IMR-90 (cell line): ENCODE data around the gene FAF1. TPM values are rescaled to one million over a fixed set of nuclear protein-coding genes. Genes with fewer than 3 reads are reported as not detected.

Experiments
- ATAC-seq: fragments of 200-7000 bp; cut with Tn5 transposase; 2 replicates; pipeline ENCODE4 v1.9.1; 2020; ENCODE audit warnings: low read depth, mild to moderate bottlenecking, moderate library complexity
- BruUV-seq: library from RNA; stranded (reverse); fragments of 400-500 nt; replicated peaks from 2 replicates; lab custom pipeline; 2021; lab: Mats Ljungman, UMichigan
- CTCF ChIA-PET: fragments of 300-600 bp; formaldehyde crosslinking; extraction: SDS; loops from one replicate; lab custom pipeline; 2021; ENCODE audit warnings: antibody characterized with exemption; lab: Yijun Ruan, JAX
- POLR2A ChIA-PET: fragments of 300-600 bp; sonication (Branson Sonifier 250); formaldehyde crosslinking; loops from one replicate; lab custom pipeline; 2022; ENCODE audit warnings: antibody characterized with exemption; ENCODE audit not compliant: unreplicated experiment; lab: Charles Lee
- DNase-seq: peaks from one replicate; pipeline ENCODE4 v3.0.0; 2013
- H2AFZ ChIP-seq: replicated peaks from 2 replicates; pipeline ENCODE3; 2013; ENCODE audit warnings: low read length, mild to moderate bottlenecking; ENCODE audit not compliant: poor library complexity
- H2AK5ac ChIP-seq: 2 replicates; pipeline ENCODE4 v1.6.1; 2013; ENCODE audit warnings: low read depth, low read length, inconsistent platforms
- H2AK9ac ChIP-seq: replicated peaks from 2 replicates; pipeline ENCODE3; 2013; ENCODE audit warnings: mild to moderate bottlenecking, low read depth, low read length, moderate library complexity; ENCODE audit not compliant: poor library complexity
- H2BK120ac ChIP-seq: 2 replicates; pipeline ENCODE4 v1.6.1; 2013; ENCODE audit warnings: low read depth, low read length, inconsistent platforms
- H2BK15ac ChIP-seq: 3 replicates; pipeline ENCODE4 v1.6.1; 2013; ENCODE audit warnings: low read depth, low read length, inconsistent platforms
- H2BK20ac ChIP-seq: 2 replicates; pipeline ENCODE4 v1.6.1; 2013; ENCODE audit warnings: low read depth, mild to moderate bottlenecking, inconsistent platforms, low read length, moderate library complexity
- H2BK5ac ChIP-seq: 2 replicates; pipeline ENCODE4 v1.6.1; 2013; ENCODE audit warnings: mild to moderate bottlenecking, low read depth, low read length, inconsistent platforms; ENCODE audit not compliant: poor library complexity, severe bottlenecking
- H3K14ac ChIP-seq: replicated peaks from 2 replicates; pipeline ENCODE4 v1.6.1; 2013; ENCODE audit warnings: low read depth, low read length, inconsistent platforms
- H3K18ac ChIP-seq: 2 replicates; pipeline ENCODE4 v1.6.1; 2013; ENCODE audit warnings: low read depth, low read length, control low read depth
- H3K23ac ChIP-seq: 2 replicates; pipeline ENCODE4 v1.6.1; 2013; ENCODE audit warnings: low read depth, low read length, inconsistent platforms
- H3K27ac ChIP-seq: 2 replicates; pipeline ENCODE4 v1.5.1; 2013; ENCODE audit warnings: mild to moderate bottlenecking, control low read depth, low read length; ENCODE audit not compliant: insufficient read depth
- H3K27me3 ChIP-seq: 2 replicates; pipeline ENCODE4 v1.6.1; 2013; ENCODE audit warnings: low read length; ENCODE audit not compliant: control insufficient read depth, insufficient read depth
- H3K36me3 ChIP-seq: 2 replicates; pipeline ENCODE4 v1.6.1; 2013; ENCODE audit warnings: low read length, mixed read lengths; ENCODE audit not compliant: control insufficient read depth, insufficient read depth
- H3K4ac ChIP-seq: 2 replicates; pipeline ENCODE4 v1.6.1; 2013; ENCODE audit warnings: low read depth, low read length, inconsistent platforms
- H3K4me1 ChIP-seq: 2 replicates; pipeline ENCODE4 v1.6.1; 2013; ENCODE audit warnings: low read length, mixed read lengths; ENCODE audit not compliant: control insufficient read depth, insufficient read depth
- H3K4me2 ChIP-seq: 2 replicates; pipeline ENCODE4 v1.6.1; 2013; ENCODE audit warnings: low read depth, mild to moderate bottlenecking, control low read depth, low read length, moderate library complexity
- H3K4me3 ChIP-seq: 2 replicates; pipeline ENCODE4 v1.5.1; 2013; ENCODE audit warnings: low read depth, mild to moderate bottlenecking, control low read depth, low read length, moderate library complexity; ENCODE audit not compliant: insufficient read depth
- H3K56ac ChIP-seq: 2 replicates; pipeline ENCODE4 v1.6.1; 2013; ENCODE audit warnings: low read length, inconsistent platforms; ENCODE audit not compliant: insufficient read depth; ENCODE audit errors: extremely low read depth
- H3K79me1 ChIP-seq, 2 experiments: 2 replicates each; pipeline ENCODE4 v1.6.1; 2013; ENCODE audit warnings: low read length in 2 of 2, inconsistent platforms in 1 of 2, low read depth in 1 of 2
- H3K9ac ChIP-seq: 2 replicates; pipeline ENCODE4 v1.6.1; 2013; ENCODE audit warnings: low read depth, low read length, control low read depth
- H3K9me1 ChIP-seq: 2 replicates; pipeline ENCODE4 v1.6.1; 2013; ENCODE audit warnings: low read length, inconsistent platforms; ENCODE audit not compliant: insufficient read depth
- H3K9me3 ChIP-seq: 2 replicates; pipeline ENCODE4 v1.6.1; 2013; ENCODE audit warnings: low read length; ENCODE audit not compliant: control insufficient read depth, insufficient read depth
- H4K20me1 ChIP-seq: 2 replicates; pipeline ENCODE4 v1.6.1; 2013; ENCODE audit warnings: low read length, inconsistent platforms; ENCODE audit not compliant: insufficient read depth
- H4K5ac ChIP-seq: 2 replicates; pipeline ENCODE4 v1.6.1; 2013; ENCODE audit warnings: mild to moderate bottlenecking, low read depth, low read length, control low read depth
- H4K8ac ChIP-seq, 2 experiments: 2 replicates each; pipeline ENCODE4 v1.6.1; 2013; ENCODE audit warnings: low read depth in 2 of 2, low read length in 2 of 2, control low read depth in 1 of 2, inconsistent platforms in 1 of 2
- H4K91ac ChIP-seq: 2 replicates; pipeline ENCODE4 v1.6.1; 2013; ENCODE audit warnings: low read depth, low read length, inconsistent platforms; ENCODE audit not compliant: insufficient read depth
- CHD1 ChIP-seq: IDR thresholded peaks from 2 replicates; pipeline ENCODE4 v1.6.1; 2012; ENCODE audit warnings: low read depth, low read length, improper control_type of control experiment
- WGBS, 2 experiments: methylation state at CpG; one replicate each; pipeline versions ENCODE4 v1.1.5 to v1.1.7; 2013; ENCODE audit warnings: missing lambda C conversion rate in 2 of 2; ENCODE audit not compliant: insufficient read length in 1 of 2; ENCODE audit errors: extremely low coverage in 2 of 2; 5-methylcytosine and 5-hydroxymethylcytosine counted together
- dilution Hi-C: fragments of 300-500 bp; cut with HindIII; formaldehyde crosslinking; loops from one replicate; pipeline ENCODE4 v1.14.3; 2018; ENCODE audit warnings: low sequenced_read_pairs; ENCODE audit not compliant: unreplicated experiment
- in situ Hi-C: fragments of 300-500 bp; cut with MboI; formaldehyde crosslinking; loops from 3 replicates; pipeline ENCODE4 v1.14.3; 2019; ENCODE audit warnings: low sequenced_read_pairs, inconsistent platforms, mixed read lengths
- intact Hi-C: fragments of 100-400 bp; cut with micrococcal nuclease; formaldehyde crosslinking; loops from 2 replicates; pipeline ENCODE4 v1.10.0; 2022
- polyA plus RNA-seq, 3 experiments: library from polyadenylated mRNA; depleted of rRNA; stranded (reverse); fragments of >200 nt; gene quantifications; 2 replicates each; pipeline ENCODE4 v1.2.3, GENCODE V29; 2012; ENCODE audit warnings: low replicate concordance in 1 of 3
- total RNA-seq: library from RNA; depleted of rRNA; stranded (reverse); fragments of >200 nt; gene quantifications from 2 replicates; pipeline ENCODE4 v1.2.3, GENCODE V29; 2012

Gene FAF1
- total and polyA plus RNA-seq, 2 of the 4 experiments (the other 2 are of a cell fraction), result 18.8 to 72.9 TPM

GRCh38 chr1:50611675-50612074 lies 348.4 kb downstream of the FAF1 start:
- dilution Hi-C loops (no loop called here), intact Hi-C loops (no loop called here), in situ Hi-C loops (no loop called here)
- Histone ChIP-seq H4K91ac (no peak overlapping the region), H2AFZ (no peak overlapping the region), H3K79me1 (no peaks in the 10 kb centered on the region), H2BK5ac (no peak overlapping the region), H3K9ac (no peak overlapping the region), H3K18ac (no peak overlapping the region), H4K20me1 (no peaks in the 10 kb centered on the region), H3K9me1 (no peaks in the 10 kb centered on the region), H3K27ac (no peak overlapping the region), H3K4me2 (no peak overlapping the region), H3K4me1 (no peaks in the 10 kb centered on the region), H3K23ac (no peak overlapping the region), H3K9me3 (no peaks in the 10 kb centered on the region), H2BK15ac (no peak overlapping the region), H4K8ac (no peak overlapping the region), H3K27me3 (no peaks in the 10 kb centered on the region), H3K56ac (no peak overlapping the region), H2BK20ac (no peak overlapping the region), H2AK9ac (no peak overlapping the region), H2AK5ac (no peak overlapping the region), H3K14ac (no peak overlapping the region), H3K4me3 (no peak overlapping the region), H3K36me3 (no peaks in the 10 kb centered on the region), H4K5ac (no peak overlapping the region; the same call in 1 of the 2 replicates), H3K4ac (no peak overlapping the region), H2BK120ac (no peak overlapping the region)
- DNase-seq (no peak), ATAC-seq (no peak)
- BruUV-seq, result no TSS peak
- POLR2A ChIA-PET, result no interaction called here
- TF ChIP-seq CHD1, result no peak
- CTCF ChIA-PET, result no interaction called here
- no CpG with 5 or more reads among the region's 6 CpGs for WGBS, 2 experiments
